ENCODE results near the gene MEIS3.

DNA sequence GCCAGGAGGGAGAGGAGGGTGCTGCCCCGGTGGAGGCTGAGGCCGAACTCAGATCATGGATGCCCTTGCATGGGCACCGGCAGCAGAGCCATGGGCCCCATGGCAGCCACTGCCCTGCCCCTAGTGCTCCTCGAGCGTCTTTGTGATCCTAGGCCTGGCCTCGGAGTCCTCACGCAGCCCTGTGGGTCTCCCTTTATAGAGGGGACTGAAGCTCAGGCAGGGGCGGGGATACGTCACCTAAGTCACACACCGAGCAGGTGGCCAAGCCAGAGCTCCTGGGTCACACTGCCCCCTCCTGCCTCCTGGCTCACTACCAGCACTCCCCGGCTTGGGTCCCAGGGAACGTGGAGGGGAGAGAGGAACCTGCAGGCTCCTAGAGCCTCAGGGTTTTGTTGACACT is 41.5 kb downstream of the MEIS3 start:
- TF ChIP-seq YY1 (IDR thresholded peaks at IDR 0.05; ENCODE audit: insufficient read depth, insufficient read length) (no peak), SUZ12 (IDR thresholded peaks at IDR 0.05; ENCODE audit: extremely low read depth, insufficient read depth, insufficient read length) (no peak), ZNF274 (IDR thresholded peaks at IDR 0.05; ENCODE audit: low read depth, low read length) (no peak)
